B cell (primary cell): Measurements from ENCODE around the gene ISG15. TPM values are rescaled to one million over a fixed set of nuclear protein-coding genes. Genes with fewer than 3 reads are reported as not detected.
A peak's percentile ranks its signal among the peaks of the same experiment; 100 is the strongest.

Experiments used
- ATAC-seq: fragments of 200-7000 bp; cut with Tn5 transposase; one replicate; pipeline ENCODE4 v1.10.0; 2021; ENCODE audit warnings: low read depth, mild to moderate bottlenecking, moderate number of reproducible peaks, moderate library complexity
- CTCF ChIA-PET: fragments of 350-600 bp; sonication (Branson Sonifier 250); formaldehyde crosslinking; loops from one replicate; lab custom pipeline; 2021; ENCODE audit warnings: antibody characterized with exemption, inconsistent platforms; lab: Charles Lee
- POLR2A ChIA-PET: fragments of 350-600 bp; sonication (Branson Sonifier 250); formaldehyde crosslinking; loops from one replicate; lab custom pipeline; 2021; ENCODE audit warnings: antibody characterized with exemption; lab: Charles Lee
- DNase-seq: peaks from one replicate; pipeline ENCODE4 v3.0.0; 2013
- H2AFZ ChIP-seq: 2 replicates; pipeline ENCODE4 v1.6.1; 2012; ENCODE audit warnings: mild to moderate bottlenecking, low read depth, low read length; ENCODE audit not compliant: insufficient read depth, poor library complexity, severe bottlenecking
- H3K27ac ChIP-seq, 2 donors: 1 replicate in 1 of 2; 2 replicates in 1 of 2; pipeline ENCODE4 v1.5.1; 2012 to 2013; ENCODE audit warnings: low read length in 2 of 2, mild to moderate bottlenecking in 2 of 2, moderate library complexity in 1 of 2
- H3K27me3 ChIP-seq, 4 experiments: fragments of 200-600 bp in 1 of 4; sonication (generic) in 1 of 4; replicated peaks in 1 of 4; 1 replicate in 2 of 4; 2 replicates in 2 of 4; pipeline versions ENCODE4 v1.6.1 to v1.7.0; 2013 to 2016; ENCODE audit warnings: low read length in 3 of 4, mild to moderate bottlenecking in 2 of 4, mixed read lengths in 1 of 4, moderate library complexity in 1 of 4; ENCODE audit not compliant: insufficient read depth in 4 of 4, control insufficient read depth in 3 of 4; ENCODE audit errors: control extremely low read depth in 1 of 4
- H3K36me3 ChIP-seq, 2 experiments: replicated peaks in 1 of 2; 1 replicate in 1 of 2; 2 replicates in 1 of 2; pipeline versions ENCODE4 v1.6.1 to v1.7.1; 2013; ENCODE audit warnings: low read length in 1 of 2; ENCODE audit not compliant: insufficient read depth in 2 of 2, control insufficient read depth in 1 of 2; ENCODE audit errors: control extremely low read depth in 1 of 2, extremely low read depth in 1 of 2
- H3K4me1 ChIP-seq, 2 donors: fragments of 200-600 bp in 1 of 2; sonication (generic) in 1 of 2; 1 replicate in 1 of 2; 2 replicates in 1 of 2; pipeline versions ENCODE4 v1.5.1 to v1.6.1; 2013 to 2017; ENCODE audit warnings: low read length in 2 of 2; ENCODE audit not compliant: control insufficient read depth in 2 of 2, insufficient read depth in 2 of 2
- H3K4me2 ChIP-seq: replicated peaks from 2 replicates; pipeline ENCODE3; 2012; ENCODE audit warnings: mild to moderate bottlenecking, low read depth, low read length; ENCODE audit not compliant: poor library complexity, severe bottlenecking
- H3K4me3 ChIP-seq, 5 experiments: fragments of 200-600 bp in 1 of 5; sonication (generic) in 1 of 5; 1 replicate in 3 of 5; 2 replicates in 2 of 5; pipeline versions ENCODE4 v1.5.1 to v1.7.0; 2011 to 2016; ENCODE audit warnings: low read length in 4 of 5, mild to moderate bottlenecking in 4 of 5, low read depth in 2 of 5, control low read depth in 1 of 5, moderate library complexity in 1 of 5; ENCODE audit not compliant: insufficient read depth in 1 of 5; ENCODE audit errors: control extremely low read depth in 1 of 5, extremely low read depth in 1 of 5
- H3K79me2 ChIP-seq: fragments of 200-600 bp; sonication (generic); one replicate; pipeline ENCODE4 v1.6.0; 2016; ENCODE audit warnings: low read length; ENCODE audit not compliant: control insufficient read depth, insufficient read depth
- H3K9ac ChIP-seq: fragments of 200-600 bp; sonication (generic); 2 replicates; pipeline ENCODE4 v1.6.1; 2017; ENCODE audit warnings: mild to moderate bottlenecking, low read length, moderate library complexity
- H3K9me3 ChIP-seq, 3 donors: one replicate each; pipeline versions ENCODE4 v1.6.1 to v1.7.1; 2013; ENCODE audit warnings: low read length in 2 of 3; ENCODE audit not compliant: control insufficient read depth in 2 of 3, insufficient read depth in 1 of 3; ENCODE audit errors: control extremely low read depth in 1 of 3
- H4K20me1 ChIP-seq: 2 replicates; pipeline ENCODE4 v1.6.0; 2012; ENCODE audit warnings: mild to moderate bottlenecking, low read length; ENCODE audit not compliant: insufficient read depth, control insufficient read depth, poor library complexity, severe bottlenecking
- H3K27ac Mint-ChIP-seq: one replicate; pipeline ENCODE4 v1.8.0; 2021; ENCODE audit warnings: mixed read lengths
- H3K27me3 Mint-ChIP-seq: one replicate; pipeline ENCODE4 v1.8.0; 2021; ENCODE audit warnings: mixed read lengths
- H3K4me1 Mint-ChIP-seq: one replicate; pipeline ENCODE4 v1.8.0; 2021; ENCODE audit warnings: mixed read lengths
- H3K4me3 Mint-ChIP-seq: one replicate; pipeline ENCODE4 v1.8.0; 2021; ENCODE audit warnings: mixed read lengths
- H3K9me3 Mint-ChIP-seq: one replicate; pipeline ENCODE4 v1.8.0; 2022; ENCODE audit warnings: mixed read lengths; ENCODE audit not compliant: insufficient read depth
- EZH2 ChIP-seq: IDR thresholded peaks from 2 replicates; pipeline ENCODE4 v1.6.1; 2012; ENCODE audit warnings: borderline replicate concordance, low read depth, mild to moderate bottlenecking, moderate library complexity, low read length; ENCODE audit not compliant: insufficient read depth, poor library complexity, severe bottlenecking
- WGBS: methylation state at CpG from one replicate; pipeline ENCODE4 v1.1.5; 2013; ENCODE audit warnings: missing lambda C conversion rate; ENCODE audit not compliant: insufficient coverage; 5-methylcytosine and 5-hydroxymethylcytosine counted together
- intact Hi-C: fragments of 100-400 bp; cut with micrococcal nuclease; formaldehyde crosslinking; loops from one replicate; pipeline ENCODE4 v1.10.0; 2022
- polyA plus RNA-seq: library from polyadenylated mRNA; depleted of rRNA; stranded (reverse); fragments of >200 nt; gene quantifications from 2 replicates; pipeline ENCODE4 v1.2.3, GENCODE V29; 2012
- total RNA-seq, 2 donors: library from RNA; stranded (reverse); fragments of 120-200 nt in 1 of 2; gene quantifications; 1 replicate in 1 of 2; 2 replicates in 1 of 2; pipeline versions ENCODE4 v1.2.3 to v1.2.4, GENCODE V29; 2013 to 2022
- TF ChIP-seq, protein P1 (sequence below): fragments of 200-600 bp; IDR thresholded peaks from one replicate; pipeline ENCODE4 v1.8.0; 2022; ENCODE audit warnings: antibody characterized with exemption, mild to moderate bottlenecking

Gene ISG15
- total and polyA plus RNA-seq, 2 donors (not counting 1 experiment from before 2014, with no cell fraction given): 28.3 to 91.4 TPM

- WGBS: 69% methylated on average over 9 of the region's 9 CpGs
- ATAC-seq: no peak
- Histone ChIP-seq H3K27ac (no peak overlapping the region), H3K27me3 (peaks cover 0 to 62% (median 17%) of the 10 kb centered on the region in 4 experiments), H3K4me3 (no peak overlapping the region), H3K9ac (no peak overlapping the region), H3K79me2 (no peaks in the 10 kb centered on the region), H3K4me1 (peaks cover 10% of the 10 kb centered on the region in 2 donors), H3K36me3 (no peaks in the 10 kb centered on the region), H3K4me2 (peak overlapping the region; percentile 66), H4K20me1 (no peaks in the 10 kb centered on the region), H3K9me3 (peaks cover 0 to 17% (median 0%) of the 10 kb centered on the region in 3 donors), H2AFZ (no peak overlapping the region)
- peak overlapping the region; percentile 37 for H3K4me3 Mint-ChIP-seq
- POLR2A ChIA-PET: interaction anchor here (1.5 kb wide), 1 partner anchor 16 kb away, joined by 5 read pairs; the partner anchor contains the start of gene NOC2L
- intact Hi-C loops: no loop called here
- TF ChIP-seq, protein P1, sequence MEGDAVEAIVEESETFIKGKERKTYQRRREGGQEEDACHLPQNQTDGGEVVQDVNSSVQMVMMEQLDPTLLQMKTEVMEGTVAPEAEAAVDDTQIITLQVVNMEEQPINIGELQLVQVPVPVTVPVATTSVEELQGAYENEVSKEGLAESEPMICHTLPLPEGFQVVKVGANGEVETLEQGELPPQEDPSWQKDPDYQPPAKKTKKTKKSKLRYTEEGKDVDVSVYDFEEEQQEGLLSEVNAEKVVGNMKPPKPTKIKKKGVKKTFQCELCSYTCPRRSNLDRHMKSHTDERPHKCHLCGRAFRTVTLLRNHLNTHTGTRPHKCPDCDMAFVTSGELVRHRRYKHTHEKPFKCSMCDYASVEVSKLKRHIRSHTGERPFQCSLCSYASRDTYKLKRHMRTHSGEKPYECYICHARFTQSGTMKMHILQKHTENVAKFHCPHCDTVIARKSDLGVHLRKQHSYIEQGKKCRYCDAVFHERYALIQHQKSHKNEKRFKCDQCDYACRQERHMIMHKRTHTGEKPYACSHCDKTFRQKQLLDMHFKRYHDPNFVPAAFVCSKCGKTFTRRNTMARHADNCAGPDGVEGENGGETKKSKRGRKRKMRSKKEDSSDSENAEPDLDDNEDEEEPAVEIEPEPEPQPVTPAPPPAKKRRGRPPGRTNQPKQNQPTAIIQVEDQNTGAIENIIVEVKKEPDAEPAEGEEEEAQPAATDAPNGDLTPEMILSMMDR: no peak
- TF ChIP-seq EZH2: no peak
- H3K4me1 Mint-ChIP-seq: peaks cover 7% of the 10 kb centered on the region
- H3K27me3 Mint-ChIP-seq: peaks cover 21% of the 10 kb centered on the region
- H3K27ac Mint-ChIP-seq: no peak overlapping the region
- CTCF ChIA-PET: interaction anchor here (1.2 to 1.5 kb wide), 4 partner anchors 9 to 197 kb away, joined by 3 to 18 read pairs (median 4); partner anchors contain the start of gene PLEKHN1
- DNase-seq: no peak
- H3K9me3 Mint-ChIP-seq: no peaks in the 10 kb centered on the region
These were observed 37.9 kb upstream of the ISG15 start for GRCh38 chr1:975365-975764.
